Measurements from ENCODE around the gene DMWD.

GRCh38 chr19:45816236-45817009, 23.8 kb upstream of the DMWD start:
- TF ChIP-seq POLR2A (IDR thresholded peaks at IDR 0.05) = no peak
- TF ChIP-seq CTCF (IDR thresholded peaks at IDR 0.05) = no peak
